ENCODE results near the gene NAA60. TPM values are rescaled to one million over a fixed set of nuclear protein-coding genes. Genes with fewer than 3 reads are reported as not detected.

Gene NAA60
- total and polyA plus RNA-seq, 10 donors, result 27.2 to 85.9 (median 46.3) TPM

- H3K36me3 ChIP-seq, result peaks cover 0 to 26% (median 2%) of the 10 kb centered on the region in 6 donors
- no peak overlapping the region for H3K4me3 ChIP-seq
- no peak for DNase-seq
- WGBS, 5 donors, result 83 to 96% (median 92%) methylated on average over 5 of the region's 5 CpGs
- H3K27ac ChIP-seq, result no peak overlapping the region
- TF ChIP-seq, protein P1, sequence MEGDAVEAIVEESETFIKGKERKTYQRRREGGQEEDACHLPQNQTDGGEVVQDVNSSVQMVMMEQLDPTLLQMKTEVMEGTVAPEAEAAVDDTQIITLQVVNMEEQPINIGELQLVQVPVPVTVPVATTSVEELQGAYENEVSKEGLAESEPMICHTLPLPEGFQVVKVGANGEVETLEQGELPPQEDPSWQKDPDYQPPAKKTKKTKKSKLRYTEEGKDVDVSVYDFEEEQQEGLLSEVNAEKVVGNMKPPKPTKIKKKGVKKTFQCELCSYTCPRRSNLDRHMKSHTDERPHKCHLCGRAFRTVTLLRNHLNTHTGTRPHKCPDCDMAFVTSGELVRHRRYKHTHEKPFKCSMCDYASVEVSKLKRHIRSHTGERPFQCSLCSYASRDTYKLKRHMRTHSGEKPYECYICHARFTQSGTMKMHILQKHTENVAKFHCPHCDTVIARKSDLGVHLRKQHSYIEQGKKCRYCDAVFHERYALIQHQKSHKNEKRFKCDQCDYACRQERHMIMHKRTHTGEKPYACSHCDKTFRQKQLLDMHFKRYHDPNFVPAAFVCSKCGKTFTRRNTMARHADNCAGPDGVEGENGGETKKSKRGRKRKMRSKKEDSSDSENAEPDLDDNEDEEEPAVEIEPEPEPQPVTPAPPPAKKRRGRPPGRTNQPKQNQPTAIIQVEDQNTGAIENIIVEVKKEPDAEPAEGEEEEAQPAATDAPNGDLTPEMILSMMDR (IDR thresholded peaks at IDR 0.05 in 8 of 11, conservative IDR thresholded peaks at IDR 0.05 in 3 of 11), result no peak
- TF ChIP-seq POLR2AphosphoS5 (IDR thresholded peaks at IDR 0.05) (no peak), POLR2A (IDR thresholded peaks at IDR 0.05) (no peak)
- intact Hi-C loops (cut with DNase I; ENCODE audit: low total_unique reads), result no loop called here
- H3K4me1 ChIP-seq, result peaks cover 8 to 57% (median 27%) of the 10 kb centered on the region in 6 donors
- no peaks in the 10 kb centered on the region for H3K9me3 ChIP-seq
- no peaks in the 10 kb centered on the region for H3K27me3 ChIP-seq (replicated peaks in 1 of 7)
Observed at GRCh38 chr16:3454093-3454492, 10.6 kb downstream of the NAA60 start.

- intact Hi-C loops (cut with DNase I; ENCODE audit: low total_unique reads), result no loop called here
- H3K27me3 ChIP-seq (replicated peaks in 1 of 7), result no peaks in the 10 kb centered on the region
- 77 to 87% (median 83%) methylated on average over 10 of the region's 10 CpGs for WGBS, 5 donors
- H3K9me3 ChIP-seq, result no peaks in the 10 kb centered on the region
- TF ChIP-seq POLR2AphosphoS5 (IDR thresholded peaks at IDR 0.05) (no peak), POLR2A (IDR thresholded peaks at IDR 0.05) (no peak)
- TF ChIP-seq, protein P1 (IDR thresholded peaks at IDR 0.05 in 8 of 11, conservative IDR thresholded peaks at IDR 0.05 in 3 of 11), result no peak
- H3K4me1 ChIP-seq, result peaks cover 14 to 60% (median 33%) of the 10 kb centered on the region in 6 donors
- H3K27ac ChIP-seq, result peak overlapping the region in 1 of 8 donors; percentile 2
- no peak for DNase-seq
- H3K4me3 ChIP-seq, result no peak overlapping the region
- H3K36me3 ChIP-seq, result peaks cover 0 to 20% (median 0%) of the 10 kb centered on the region in 6 donors
Observed at GRCh38 chr16:3454631-3455147, 11.2 kb downstream of the NAA60 start.

GRCh38 chr16:3457434-3458252, 14.2 kb downstream of the NAA60 start:
- 0 to 4% (median 2%) methylated on average over 3 to 83 of the region's 83 CpGs for WGBS, 5 donors
- H3K4me1 ChIP-seq, result peaks cover 27 to 65% (median 56%) of the 10 kb centered on the region in 6 donors
- H3K36me3 ChIP-seq, result peaks cover 0 to 10% (median 0%) of the 10 kb centered on the region in 6 donors
- H3K9me3 ChIP-seq, result no peaks in the 10 kb centered on the region
- TF ChIP-seq POLR2AphosphoS5 (IDR thresholded peaks at IDR 0.05), result peak; percentile 90 to 93 (median 90)
- peak in 1 of 3 donors; percentile 53 for TF ChIP-seq POLR2A (IDR thresholded peaks at IDR 0.05)
- TF ChIP-seq, protein P1 (IDR thresholded peaks at IDR 0.05 in 8 of 11, conservative IDR thresholded peaks at IDR 0.05 in 3 of 11), result peak in 9 of 11 experiments; percentile 23 to 82 (median 65)
- peak; percentile 97 for DNase-seq
- no peaks in the 10 kb centered on the region for H3K27me3 ChIP-seq (replicated peaks in 1 of 7)
- peak overlapping the region; percentile 93 to 99 (median 98) for H3K27ac ChIP-seq
- peak overlapping the region; percentile 60 to 87 (median 72) for H3K4me3 ChIP-seq
- intact Hi-C loops (cut with DNase I; ENCODE audit: low total_unique reads), result no loop called here
